VCaP (cell line): Measurements from ENCODE around the gene VPS8.

Source experiments
- H3K27ac ChIP-seq: fragments of 450-650 bp; 2 replicates; pipeline ENCODE4 v1.5.1; 2017
- CTCF ChIP-seq: fragments of 450-650 bp; conservative IDR thresholded peaks from 2 replicates; pipeline ENCODE4 v1.5.1; 2017; ENCODE audit warnings: mild to moderate bottlenecking, moderate library complexity

VPS8 gene

GRCh38 chr3:184815046-184815930, 3.3 kb downstream of the VPS8 start:
- TF ChIP-seq CTCF = no peak
- H3K27ac ChIP-seq = no peak overlapping the region

- no peak overlapping the region for H3K27ac ChIP-seq
- TF ChIP-seq CTCF = no peak
Measured at GRCh38 chr3:184816614-184817013, 4.6 kb downstream of the VPS8 start.

DNA sequence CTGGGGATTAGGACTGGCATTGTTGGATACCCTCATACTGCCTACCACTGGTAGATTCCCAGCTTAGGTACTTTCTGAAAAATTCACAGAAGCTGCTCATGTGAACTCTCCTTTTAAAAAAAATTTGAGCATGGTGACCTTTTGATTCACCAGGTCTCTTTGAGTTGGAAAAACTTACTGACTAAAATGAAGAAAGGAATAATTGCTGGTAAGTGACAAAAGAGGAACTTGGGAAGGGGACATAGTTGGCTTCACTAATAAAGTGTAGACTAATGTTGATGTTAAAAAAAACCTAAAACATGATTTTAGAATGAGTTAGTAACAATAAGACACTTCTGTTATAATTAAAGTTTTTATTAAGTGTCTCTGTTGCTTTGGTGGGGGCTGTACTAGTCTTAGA, 8.6 kb downstream of the VPS8 start:
- no peak overlapping the region for H3K27ac ChIP-seq
- no peak for TF ChIP-seq CTCF

DNA sequence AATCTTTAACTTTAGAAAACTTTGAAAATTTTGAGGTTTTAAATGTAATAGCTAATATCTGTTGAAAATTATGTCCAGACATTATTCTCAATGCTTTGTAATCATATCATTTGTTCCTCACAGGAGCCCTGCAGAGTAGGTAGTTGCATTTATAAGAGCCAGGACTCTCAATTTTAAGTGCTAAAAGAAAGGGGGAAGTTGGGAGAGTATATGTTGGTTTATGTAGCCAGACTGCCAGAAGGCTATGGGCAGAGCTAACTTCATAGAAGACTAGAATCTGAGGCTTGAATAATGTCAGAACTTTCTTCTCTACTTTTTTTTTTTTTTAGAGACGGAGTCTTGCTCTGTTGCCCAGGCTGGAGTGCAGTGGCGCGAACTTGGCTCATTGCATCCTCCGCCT, 9.1 kb downstream of the VPS8 start:
- TF ChIP-seq CTCF = no peak

GRCh38 chr3:184822081-184822480, 10.1 kb downstream of the VPS8 start:
- H3K27ac ChIP-seq = no peak overlapping the region
- TF ChIP-seq CTCF = no peak

More for the DNA sequence above, 9.1 kb downstream of the VPS8 start:
- no peak overlapping the region for H3K27ac ChIP-seq

- TF ChIP-seq CTCF = no peak
- no peak overlapping the region for H3K27ac ChIP-seq
Measured at GRCh38 chr3:184822654-184823053, 10.7 kb downstream of the VPS8 start.

GRCh38 chr3:184823990-184824389, 12.0 kb downstream of the VPS8 start:
- H3K27ac ChIP-seq = no peak overlapping the region
- TF ChIP-seq CTCF = no peak
